ENCODE measurements around the gene ZFP1.
"Not testable (repeated sequence)": the region's sequence is repeated elsewhere in the genome, so short reads cannot be mapped to it uniquely, and the experiment has no call there.

The ZFP1 gene

DNA sequence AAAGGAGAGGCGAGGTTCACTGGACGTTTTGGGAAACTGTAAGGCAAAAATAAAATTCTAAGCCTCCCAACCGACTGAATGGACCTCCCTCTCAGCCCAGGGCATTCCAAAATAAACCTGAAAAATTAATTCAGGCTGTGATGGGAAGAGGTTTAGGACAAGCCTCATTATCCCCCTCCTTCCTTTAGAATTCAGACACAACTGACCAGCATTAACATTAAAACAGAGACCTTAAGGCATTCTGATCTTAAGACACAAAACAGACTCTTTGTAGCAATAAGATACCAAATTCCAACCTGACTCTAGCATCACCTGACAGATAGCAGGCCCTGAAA, 31.4 kb upstream of the ZFP1 start:
- Mint-ChIP-seq H3K9me3 (peaks cover 4% of the 10 kb centered on the region), H3K4me1 (peaks cover 5% of the 10 kb centered on the region), H3K4me3 (no peak overlapping the region), H3K27me3 (peaks cover 12% of the 10 kb centered on the region), H3K36me3 (no peaks in the 10 kb centered on the region), H3K27ac (no peak overlapping the region)
- no peak for DNase-seq
- CTCF ChIA-PET, result no interaction called here

DNA sequence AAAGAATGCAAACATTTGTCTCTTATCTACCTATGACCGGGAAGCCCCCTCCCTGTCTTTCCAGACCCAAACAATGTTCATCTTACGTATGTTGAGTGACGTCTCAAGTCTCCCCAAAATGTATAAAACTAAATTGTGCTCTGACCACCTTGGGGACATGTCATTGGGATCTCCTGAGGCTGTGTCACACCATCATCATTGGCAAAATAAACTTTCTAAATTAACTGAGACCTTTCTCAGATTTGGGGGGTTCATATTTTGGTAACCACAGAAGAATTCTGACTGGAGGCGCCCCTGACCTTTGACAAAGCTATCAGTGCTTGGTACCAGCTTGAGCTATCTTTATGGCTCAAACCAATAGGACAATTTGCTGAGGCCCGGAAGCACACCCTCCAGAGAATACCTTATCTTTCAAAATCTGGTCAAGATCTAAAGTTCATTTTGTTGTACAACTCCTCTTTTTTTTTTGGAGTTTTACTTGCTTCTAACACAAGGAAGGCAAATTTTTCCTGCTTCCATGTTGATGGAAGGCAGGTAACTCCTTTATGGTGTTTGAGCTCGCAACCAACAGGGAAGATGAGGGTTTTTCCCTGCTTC, 29.3 kb upstream of the ZFP1 start:
- H3K9me3 Mint-ChIP-seq, result peaks cover 12% of the 10 kb centered on the region
- H3K36me3 Mint-ChIP-seq, result no peaks in the 10 kb centered on the region
- CTCF ChIA-PET, result no interaction called here
- no peak overlapping the region for H3K4me3 Mint-ChIP-seq
- DNase-seq, result no peak
- peaks cover 2% of the 10 kb centered on the region for H3K4me1 Mint-ChIP-seq
- H3K27ac Mint-ChIP-seq, result no peak overlapping the region
- no peaks in the 10 kb centered on the region for H3K27me3 Mint-ChIP-seq

GRCh38 chr16:75120253-75120652, 28.1 kb upstream of the ZFP1 start:
- no peaks in the 10 kb centered on the region for H3K27me3 Mint-ChIP-seq
- CTCF ChIA-PET, result interaction anchor here (0.7 kb wide), 3 partner anchors 11 to 237 kb away, joined by 3 read pairs; no protein-coding TSS in a partner anchor
- no peak overlapping the region for H3K27ac Mint-ChIP-seq
- H3K9me3 Mint-ChIP-seq, result peaks cover 14% of the 10 kb centered on the region
- DNase-seq, result no peak
- H3K4me3 Mint-ChIP-seq, result no peak overlapping the region
- no peaks in the 10 kb centered on the region for H3K36me3 Mint-ChIP-seq
- H3K4me1 Mint-ChIP-seq, result peaks cover 2% of the 10 kb centered on the region

- Mint-ChIP-seq H3K4me3 (no peak overlapping the region), H3K27me3 (peaks cover under 1% of the 10 kb centered on the region), H3K9me3 (peaks cover 14% of the 10 kb centered on the region), H3K27ac (no peak overlapping the region), H3K36me3 (no peaks in the 10 kb centered on the region), H3K4me1 (no peaks in the 10 kb centered on the region)
- no peak for DNase-seq
- CTCF ChIA-PET, result interaction anchor here (0.8 to 2.1 kb wide), 4 partner anchors 11 to 259 kb away, joined by 3 to 11 read pairs (median 4); partner anchors contain the start of gene ZNRF1
Measured at GRCh38 chr16:75121949-75122568, 26.3 kb upstream of the ZFP1 start.

GRCh38 chr16:75122609-75123008, 25.7 kb upstream of the ZFP1 start:
- no peak overlapping the region for H3K27ac Mint-ChIP-seq
- peaks cover 5% of the 10 kb centered on the region for H3K27me3 Mint-ChIP-seq
- no peaks in the 10 kb centered on the region for H3K36me3 Mint-ChIP-seq
- H3K4me3 Mint-ChIP-seq, result no peak overlapping the region
- no peak for DNase-seq
- no peaks in the 10 kb centered on the region for H3K4me1 Mint-ChIP-seq
- CTCF ChIA-PET, result interaction anchor here (0.8 to 2.1 kb wide), 2 partner anchors 11 to 19 kb away, joined by 4 to 11 read pairs; no protein-coding TSS in a partner anchor
- peaks cover 18% of the 10 kb centered on the region for H3K9me3 Mint-ChIP-seq

DNA sequence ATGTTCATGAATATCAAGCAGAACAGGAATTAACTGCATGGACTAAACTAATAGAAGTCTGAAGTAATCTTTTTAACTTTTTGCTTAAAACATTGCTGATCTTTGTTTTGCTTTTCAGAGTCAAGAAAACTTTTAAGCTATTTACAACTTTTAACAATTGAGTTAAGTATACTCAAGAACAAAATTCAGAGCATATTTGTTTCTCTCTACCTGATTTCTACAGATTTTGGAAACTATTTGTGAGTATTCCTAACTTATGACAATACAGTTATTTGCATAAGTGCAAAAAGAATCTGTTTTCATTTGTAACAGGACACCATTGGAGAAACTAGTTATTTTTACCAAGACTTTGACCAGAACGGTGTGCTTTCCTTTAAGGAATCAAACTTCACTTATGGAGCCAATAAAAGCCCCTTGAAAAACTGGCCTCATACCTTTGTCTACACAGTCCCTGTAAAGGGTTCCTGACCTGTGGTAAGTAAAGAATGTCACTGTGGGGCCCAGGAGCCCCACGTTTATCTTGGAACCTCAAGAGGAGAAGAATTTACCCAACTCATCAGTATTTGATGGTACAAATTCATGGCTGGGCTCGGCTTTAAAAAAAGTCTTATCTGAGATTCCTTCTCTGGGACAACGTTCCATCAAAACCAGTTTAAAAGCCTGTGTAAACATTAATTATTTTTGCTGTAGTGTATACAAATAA, 20.5 kb upstream of the ZFP1 start:
- CTCF ChIA-PET, result interaction anchor here (2.2 kb wide), 1 partner anchor 17 kb away, joined by 5 read pairs; no protein-coding TSS in a partner anchor
- Mint-ChIP-seq H3K4me3 (no peak overlapping the region), H3K9me3 (peaks cover 11% of the 10 kb centered on the region), H3K27me3 (peaks cover 10% of the 10 kb centered on the region), H3K27ac (no peak overlapping the region), H3K36me3 (no peaks in the 10 kb centered on the region), H3K4me1 (peaks cover 8% of the 10 kb centered on the region)
- no peak for DNase-seq

DNA sequence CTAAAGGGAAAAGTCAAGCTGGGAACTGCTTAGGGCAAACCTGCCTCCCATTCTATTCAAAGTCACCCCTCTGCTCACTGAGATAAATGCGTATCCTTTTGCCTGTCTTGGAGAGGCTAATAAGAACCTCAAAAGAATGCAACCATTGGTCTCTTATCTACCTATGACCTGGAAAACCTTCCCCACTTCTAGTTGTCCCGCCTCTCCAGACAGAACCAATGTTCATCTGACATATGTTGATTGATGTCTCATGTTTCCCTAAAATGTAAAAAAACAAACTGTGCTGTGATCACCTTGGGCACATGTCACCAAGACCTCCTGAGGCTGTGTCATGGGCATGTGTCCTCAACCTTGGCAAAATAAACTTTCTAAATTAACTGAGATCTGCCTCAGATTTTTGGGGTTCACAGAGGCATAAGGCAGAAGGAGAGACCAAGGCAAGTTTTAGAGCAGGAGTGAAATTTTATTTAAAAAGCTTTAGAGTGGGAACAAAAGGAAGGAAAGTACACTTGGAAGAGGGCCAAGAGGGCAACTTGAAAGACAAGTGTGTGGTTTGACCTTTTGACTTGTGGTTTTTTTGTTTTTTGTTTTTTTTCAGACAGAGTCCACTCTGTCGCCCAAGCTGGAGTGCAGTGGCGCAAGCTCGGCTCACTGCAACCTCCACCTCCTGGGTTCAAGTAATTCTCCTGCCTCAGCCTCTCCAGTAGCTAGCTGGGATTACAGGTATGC, 18.7 kb upstream of the ZFP1 start:
- not testable (repeated sequence) for H3K36me3 Mint-ChIP-seq, H3K4me1 Mint-ChIP-seq, H3K27ac Mint-ChIP-seq, H3K4me3 Mint-ChIP-seq, DNase-seq, H3K27me3 Mint-ChIP-seq
- H3K9me3 Mint-ChIP-seq, result peaks cover 11% of the 10 kb centered on the region
- CTCF ChIA-PET, result interaction anchor here (1.2 to 1.6 kb wide), 2 partner anchors 18 to 316 kb away, joined by 3 to 7 read pairs; no protein-coding TSS in a partner anchor

DNA sequence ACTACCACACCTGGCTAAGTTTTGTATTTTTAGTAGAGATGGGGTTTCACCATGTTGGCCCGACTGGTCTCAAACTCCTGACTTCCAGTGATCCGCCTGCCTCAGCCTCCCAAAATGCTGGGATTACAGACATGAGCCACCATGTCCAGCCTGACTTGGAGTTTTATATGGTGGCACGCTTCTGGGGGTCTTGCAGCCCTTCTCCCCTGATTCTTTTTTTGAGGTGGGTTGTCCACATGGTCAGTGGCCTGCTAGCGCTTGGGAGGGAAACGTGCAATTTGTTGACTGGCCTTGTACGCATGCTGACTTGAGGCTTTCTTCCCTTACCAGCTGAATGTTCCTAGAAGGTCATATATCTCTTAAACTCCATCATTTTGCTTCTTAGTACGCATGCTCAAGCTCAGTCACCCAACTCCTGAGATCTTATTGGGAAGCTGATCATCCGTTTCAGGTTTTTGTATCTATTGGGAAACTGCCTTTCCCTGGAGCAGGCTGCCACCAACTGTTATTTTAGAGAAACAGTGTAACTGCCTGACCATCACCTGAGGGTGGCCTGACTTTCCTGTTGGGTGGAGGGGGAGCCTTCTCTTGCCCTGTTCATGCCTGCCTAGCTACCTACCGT, 18.1 kb upstream of the ZFP1 start:
- peaks cover 8% of the 10 kb centered on the region for H3K4me1 Mint-ChIP-seq
- H3K27me3 Mint-ChIP-seq, result peaks cover 10% of the 10 kb centered on the region
- CTCF ChIA-PET, result interaction anchor here (1.2 to 1.6 kb wide), 2 partner anchors 19 to 317 kb away, joined by 3 to 7 read pairs; no protein-coding TSS in a partner anchor
- H3K9me3 Mint-ChIP-seq, result peaks cover 10% of the 10 kb centered on the region
- no peak overlapping the region for H3K27ac Mint-ChIP-seq
- no peak for DNase-seq
- H3K4me3 Mint-ChIP-seq, result no peak overlapping the region
- no peaks in the 10 kb centered on the region for H3K36me3 Mint-ChIP-seq

- no peaks in the 10 kb centered on the region for H3K36me3 Mint-ChIP-seq
- H3K27me3 Mint-ChIP-seq, result peaks cover 10% of the 10 kb centered on the region
- no peak overlapping the region for H3K4me3 Mint-ChIP-seq
- no peak for DNase-seq
- H3K27ac Mint-ChIP-seq, result no peak overlapping the region
- H3K9me3 Mint-ChIP-seq, result peaks cover 10% of the 10 kb centered on the region
- H3K4me1 Mint-ChIP-seq, result peaks cover 8% of the 10 kb centered on the region
- CTCF ChIA-PET, result interaction anchor here (0.9 to 1.6 kb wide), 3 partner anchors 11 to 318 kb away, joined by 3 to 7 read pairs (median 3); no protein-coding TSS in a partner anchor
Measured at GRCh38 chr16:75131081-75131480, 17.2 kb upstream of the ZFP1 start.

- Mint-ChIP-seq H3K4me1 (peaks cover 9% of the 10 kb centered on the region), H3K4me3 (no peak overlapping the region), H3K9me3 (no peaks in the 10 kb centered on the region), H3K27ac (no peak overlapping the region), H3K36me3 (no peaks in the 10 kb centered on the region), H3K27me3 (peaks cover 9% of the 10 kb centered on the region)
- CTCF ChIA-PET, result interaction anchor here (0.7 to 1.0 kb wide), 3 partner anchors 10 to 326 kb away, joined by 3 to 4 read pairs (median 3); partner anchors contain the start of gene ZFP1
- DNase-seq, result no peak
Measured at GRCh38 chr16:75138233-75138632, 10.1 kb upstream of the ZFP1 start.

GRCh38 chr16:75138636-75139035, 9.7 kb upstream of the ZFP1 start:
- no peak overlapping the region for H3K4me3 Mint-ChIP-seq

DNA sequence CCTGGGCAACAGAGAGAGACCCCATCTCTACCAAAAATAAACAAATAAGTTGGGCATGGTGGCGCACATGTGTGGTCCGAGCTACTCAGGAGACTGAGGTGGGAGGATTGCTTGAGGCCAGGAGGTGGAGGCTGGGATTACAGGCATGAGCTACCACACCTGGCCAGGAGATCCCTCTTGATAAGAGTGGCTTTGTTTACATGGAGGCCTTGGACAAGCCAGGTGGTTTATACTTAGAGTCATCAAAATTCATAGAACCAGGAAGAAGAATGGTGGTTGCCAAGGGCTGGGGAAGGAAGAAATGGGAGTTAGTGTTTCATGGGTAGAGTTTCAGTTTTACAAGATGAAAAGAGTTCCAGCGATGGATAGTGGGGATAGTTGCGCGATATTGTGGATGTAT, 8.8 kb upstream of the ZFP1 start:
- no peak for DNase-seq
- H3K4me3 Mint-ChIP-seq, result no peak overlapping the region
- H3K4me1 Mint-ChIP-seq, result peaks cover 9% of the 10 kb centered on the region
- CTCF ChIA-PET, result no interaction called here
- peaks cover 9% of the 10 kb centered on the region for H3K27me3 Mint-ChIP-seq
- no peaks in the 10 kb centered on the region for H3K9me3 Mint-ChIP-seq
- H3K36me3 Mint-ChIP-seq, result no peaks in the 10 kb centered on the region
- no peak overlapping the region for H3K27ac Mint-ChIP-seq

More at GRCh38 chr16:75138636-75139035, 9.7 kb upstream of the ZFP1 start:
- DNase-seq, result no peak
- no peaks in the 10 kb centered on the region for H3K9me3 Mint-ChIP-seq
- peaks cover 9% of the 10 kb centered on the region for H3K27me3 Mint-ChIP-seq
- peaks cover 9% of the 10 kb centered on the region for H3K4me1 Mint-ChIP-seq
- no peaks in the 10 kb centered on the region for H3K36me3 Mint-ChIP-seq
- no peak overlapping the region for H3K27ac Mint-ChIP-seq
- CTCF ChIA-PET, result interaction anchor here (0.7 to 1.0 kb wide), 3 partner anchors 10 to 327 kb away, joined by 3 to 4 read pairs (median 3); partner anchors contain the start of gene ZFP1

GRCh38 chr16:75143941-75144340, 4.4 kb upstream of the ZFP1 start:
- H3K27me3 Mint-ChIP-seq, result no peaks in the 10 kb centered on the region
- no peak for DNase-seq
- no peaks in the 10 kb centered on the region for H3K9me3 Mint-ChIP-seq
- no peaks in the 10 kb centered on the region for H3K36me3 Mint-ChIP-seq
- H3K27ac Mint-ChIP-seq, result no peak overlapping the region
- H3K4me3 Mint-ChIP-seq, result no peak overlapping the region
- peaks cover under 1% of the 10 kb centered on the region for H3K4me1 Mint-ChIP-seq
- CTCF ChIA-PET, result no interaction called here

Data from activated naive CD4-positive, alpha-beta T cell treated with anti-CD3 and anti-CD28 coated beads, Interleukin-2, amount 10 ng/mL, durations not matched to agents 7 days and 5 days (primary cell).